Epithelial cell of proximal tubule (primary cell): ENCODE data around the gene UNC13C. TPM values are rescaled to one million over a fixed set of nuclear protein-coding genes. Genes with fewer than 3 reads are reported as not detected.

Source experiments
- DNase-seq: peaks from one replicate; pipeline ENCODE4 v3.0.0-alpha.2; 2011; ENCODE audit warnings: low read depth
- H3K4me3 ChIP-seq: 2 replicates; pipeline ENCODE4 v1.5.1; 2011; ENCODE audit warnings: low read depth, mild to moderate bottlenecking, low read length
- total RNA-seq: library from RNA; depleted of rRNA; stranded (reverse); fragments of >200 nt; gene quantifications from 2 replicates; pipeline ENCODE4 v1.2.3, GENCODE V29; 2015
- TF ChIP-seq, protein P1 (sequence below): conservative IDR thresholded peaks from 2 replicates; pipeline ENCODE4 v1.5.1; 2012; ENCODE audit warnings: low read depth, mild to moderate bottlenecking, low read length

UNC13C gene
- total RNA-seq, 1 donor from 2014 or later = 0.06 TPM

GRCh38 chr15:54298396-54298795, 320.2 kb downstream of the UNC13C start:
- TF ChIP-seq, protein P1, sequence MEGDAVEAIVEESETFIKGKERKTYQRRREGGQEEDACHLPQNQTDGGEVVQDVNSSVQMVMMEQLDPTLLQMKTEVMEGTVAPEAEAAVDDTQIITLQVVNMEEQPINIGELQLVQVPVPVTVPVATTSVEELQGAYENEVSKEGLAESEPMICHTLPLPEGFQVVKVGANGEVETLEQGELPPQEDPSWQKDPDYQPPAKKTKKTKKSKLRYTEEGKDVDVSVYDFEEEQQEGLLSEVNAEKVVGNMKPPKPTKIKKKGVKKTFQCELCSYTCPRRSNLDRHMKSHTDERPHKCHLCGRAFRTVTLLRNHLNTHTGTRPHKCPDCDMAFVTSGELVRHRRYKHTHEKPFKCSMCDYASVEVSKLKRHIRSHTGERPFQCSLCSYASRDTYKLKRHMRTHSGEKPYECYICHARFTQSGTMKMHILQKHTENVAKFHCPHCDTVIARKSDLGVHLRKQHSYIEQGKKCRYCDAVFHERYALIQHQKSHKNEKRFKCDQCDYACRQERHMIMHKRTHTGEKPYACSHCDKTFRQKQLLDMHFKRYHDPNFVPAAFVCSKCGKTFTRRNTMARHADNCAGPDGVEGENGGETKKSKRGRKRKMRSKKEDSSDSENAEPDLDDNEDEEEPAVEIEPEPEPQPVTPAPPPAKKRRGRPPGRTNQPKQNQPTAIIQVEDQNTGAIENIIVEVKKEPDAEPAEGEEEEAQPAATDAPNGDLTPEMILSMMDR = no peak
- no peak for DNase-seq
- H3K4me3 ChIP-seq = no peak overlapping the region

DNA sequence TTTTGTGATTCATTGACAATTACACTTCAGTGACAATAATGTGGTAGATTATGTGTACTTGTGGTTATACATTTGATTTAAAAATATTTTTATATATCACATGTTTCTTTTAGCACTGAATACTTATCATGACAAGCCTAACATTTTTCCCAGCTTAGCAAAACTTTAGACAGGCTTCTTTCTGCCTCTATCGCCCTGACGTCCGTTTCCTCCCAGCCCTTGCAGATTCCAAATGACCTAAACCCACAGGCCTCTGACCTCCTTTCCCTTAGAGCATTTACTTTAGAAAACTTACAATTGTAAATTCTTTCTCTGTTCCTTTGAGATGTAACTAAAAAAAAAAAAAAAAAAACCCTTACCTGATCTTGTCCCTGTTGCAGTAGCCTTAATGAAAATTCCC, 326.1 kb downstream of the UNC13C start:
- TF ChIP-seq, protein P1 = no peak
- no peak for DNase-seq
- H3K4me3 ChIP-seq = no peak overlapping the region

GRCh38 chr15:54305138-54305537, 326.9 kb downstream of the UNC13C start:
- H3K4me3 ChIP-seq = no peak overlapping the region
- DNase-seq = no peak
- TF ChIP-seq, protein P1 = no peak

DNA sequence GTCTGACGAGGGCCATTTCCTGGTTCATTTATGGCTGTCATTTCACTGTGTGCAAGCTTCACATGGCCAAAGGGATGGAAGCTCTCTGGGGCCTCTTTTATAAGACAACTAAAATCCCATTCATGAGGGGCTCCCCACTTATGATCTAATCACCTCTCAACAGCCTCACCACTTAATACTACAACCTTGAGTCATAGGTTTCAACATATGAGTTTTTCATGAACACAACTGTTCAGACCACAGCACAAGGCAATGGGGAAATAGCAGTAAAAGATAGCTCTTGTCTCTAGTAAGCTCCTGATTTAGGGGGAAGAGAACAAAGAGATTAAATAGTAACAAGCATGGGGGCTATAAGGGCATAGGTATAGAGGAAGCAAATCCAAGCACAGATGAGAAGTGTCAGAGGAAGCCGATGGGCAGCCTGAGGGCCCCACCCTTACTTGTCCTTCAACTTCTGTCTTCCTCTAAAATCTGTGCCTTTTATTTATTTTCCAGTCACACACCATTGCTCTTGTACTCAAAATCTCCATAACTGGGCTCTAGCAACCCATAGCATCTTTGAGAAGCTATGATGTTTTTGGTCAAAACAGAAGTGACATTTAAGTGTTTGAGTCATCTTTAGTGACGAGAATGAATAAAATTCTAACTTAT, 329.1 kb downstream of the UNC13C start:
- no peak for DNase-seq
- no peak overlapping the region for H3K4me3 ChIP-seq
- TF ChIP-seq, protein P1 = no peak

DNA sequence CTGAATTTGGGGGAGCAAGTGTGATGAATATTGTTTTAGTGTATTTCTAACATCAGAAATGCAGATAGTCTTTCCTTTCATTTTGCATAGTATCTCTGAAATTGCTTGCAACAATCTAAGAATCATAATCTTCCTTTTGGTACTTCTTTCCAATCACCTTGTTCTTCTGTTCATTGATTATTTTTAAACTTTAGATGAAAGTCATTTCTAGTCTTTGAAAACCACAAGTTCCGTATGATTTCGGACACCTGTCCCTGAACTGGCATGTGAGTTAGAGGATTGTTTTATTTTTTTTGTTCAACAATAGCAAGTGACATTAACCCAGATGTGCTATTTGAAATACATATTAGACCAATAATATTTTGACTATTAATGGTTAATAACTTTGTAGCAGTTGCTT, 329.7 kb downstream of the UNC13C start:
- DNase-seq = no peak
- TF ChIP-seq, protein P1 = no peak
- H3K4me3 ChIP-seq = no peak overlapping the region

GRCh38 chr15:54312528-54312927, 334.3 kb downstream of the UNC13C start:
- TF ChIP-seq, protein P1 = no peak
- DNase-seq = no peak
- H3K4me3 ChIP-seq = no peak overlapping the region

- DNase-seq = no peak
- H3K4me3 ChIP-seq = no peak overlapping the region
- TF ChIP-seq, protein P1 = no peak
Observed at GRCh38 chr15:54321426-54321825, 343.2 kb downstream of the UNC13C start.
